Suppressor macrophage treated with lipopolysaccharide for 4 hours (primary cell): ENCODE results near the gene C20orf144.
"Not testable (repeated sequence)": the region's sequence is repeated elsewhere in the genome, so short reads cannot be mapped to it uniquely, and the experiment has no call there.

Experiments used
- DNase-seq: peaks from one replicate; pipeline ENCODE4 v3.0.0-alpha.2; 2020

Gene C20orf144

DNA sequence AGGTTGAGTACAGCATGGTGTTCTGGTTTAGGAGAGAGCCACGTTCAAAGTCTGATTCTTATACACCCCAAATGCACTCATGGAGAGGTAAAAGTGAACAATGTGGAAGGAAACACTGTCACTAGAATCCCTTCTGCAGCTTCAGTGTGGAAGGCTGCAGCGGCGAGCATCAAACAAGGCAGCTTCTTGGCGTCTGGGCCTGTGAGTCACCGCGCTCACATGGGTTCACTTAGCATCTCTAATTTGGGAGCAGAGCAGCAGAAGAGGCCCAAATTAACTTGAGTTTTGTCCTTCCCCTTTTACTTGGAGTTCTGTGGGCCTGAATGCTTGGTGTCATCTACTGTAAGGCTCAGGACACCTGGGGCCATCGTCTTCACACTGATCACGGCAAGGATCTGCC lies 35.0 kb downstream of the C20orf144 start:
- DNase-seq, result no peak

- not testable (repeated sequence) for DNase-seq
Observed at GRCh38 chr20:33698966-33699365, 36.8 kb downstream of the C20orf144 start.

DNA sequence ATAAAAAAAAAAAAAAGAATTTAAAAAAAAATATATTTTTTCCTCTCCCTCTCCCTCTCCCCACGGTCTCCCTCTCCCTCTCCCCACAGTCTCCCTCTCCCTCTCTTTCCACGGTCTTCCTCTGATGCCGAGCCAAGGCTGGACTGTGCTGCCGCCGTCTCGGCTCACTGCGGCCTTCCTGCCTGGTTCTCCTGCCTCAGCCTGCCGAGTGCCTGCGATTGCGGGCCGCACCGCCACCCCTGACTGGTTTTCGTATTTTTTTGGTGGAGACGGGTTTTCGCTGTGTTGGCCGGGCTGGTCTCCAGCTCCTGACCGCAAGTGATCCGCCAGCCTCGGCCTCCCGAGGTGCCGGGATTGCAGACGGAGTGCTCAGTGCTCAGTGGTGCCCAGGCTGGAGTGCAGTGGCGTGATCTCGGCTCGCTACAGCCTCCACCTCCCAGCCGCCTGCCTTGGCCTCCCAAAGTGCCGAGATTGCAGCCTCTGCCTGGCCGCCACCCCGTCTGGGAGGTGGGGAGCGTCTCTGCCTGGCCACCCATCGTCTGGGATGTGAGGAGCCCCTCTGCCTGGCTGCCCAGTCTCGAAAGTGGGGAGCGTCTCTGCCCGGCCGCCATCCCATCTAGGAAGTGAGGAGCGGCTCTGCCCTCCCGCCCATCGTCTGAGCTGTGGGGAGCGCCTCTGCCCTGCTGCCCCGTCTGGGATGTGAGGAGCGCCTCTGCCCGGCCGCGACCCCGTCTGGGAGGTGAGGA lies 38.7 kb downstream of the C20orf144 start:
- not testable (repeated sequence) for DNase-seq

DNA sequence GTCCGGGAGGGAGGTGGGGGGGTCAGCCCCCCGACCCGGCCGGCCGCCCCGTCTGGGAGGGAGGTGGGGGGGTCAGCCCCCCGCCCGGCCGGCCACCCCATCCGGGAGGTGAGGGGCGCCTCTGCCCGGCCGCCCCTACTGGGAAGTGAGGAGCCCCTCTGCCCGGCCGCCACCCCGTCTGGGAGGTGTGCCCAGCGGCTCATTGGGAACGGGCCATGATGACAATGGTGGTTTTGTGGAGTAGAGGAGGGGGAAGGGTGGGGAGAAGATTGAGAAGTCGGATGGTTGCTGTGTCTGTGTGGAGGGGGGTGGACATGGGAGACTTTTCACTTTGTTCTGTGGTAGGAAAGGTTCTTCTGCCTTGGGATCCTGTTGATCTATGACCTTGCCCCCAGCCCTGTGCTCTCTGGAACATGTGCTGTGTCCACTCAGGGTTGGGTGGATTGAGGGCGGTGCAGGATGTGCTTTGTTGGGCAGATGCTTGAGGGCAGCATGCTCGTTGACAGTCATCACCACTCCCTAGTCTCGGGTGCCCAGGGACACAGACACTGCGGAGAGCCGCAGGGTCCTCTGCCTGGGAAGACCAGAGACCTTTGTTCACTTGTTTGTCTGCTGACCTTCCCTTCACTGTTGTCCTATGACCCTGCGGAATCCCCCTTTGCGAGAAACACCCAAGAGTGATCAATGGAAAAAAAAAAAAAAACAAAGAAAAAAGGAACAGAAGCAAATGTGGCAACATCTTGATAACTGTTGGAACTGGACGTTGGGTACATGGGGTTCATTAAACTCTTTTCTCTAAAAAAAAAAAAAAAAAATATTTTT lies 39.7 kb downstream of the C20orf144 start:
- no peak for DNase-seq

GRCh38 chr20:33702861-33703260 lies 40.7 kb downstream of the C20orf144 start:
- DNase-seq, result no peak

- DNase-seq, result no peak
Observed at GRCh38 chr20:33703498-33704137, 41.5 kb downstream of the C20orf144 start.

DNA sequence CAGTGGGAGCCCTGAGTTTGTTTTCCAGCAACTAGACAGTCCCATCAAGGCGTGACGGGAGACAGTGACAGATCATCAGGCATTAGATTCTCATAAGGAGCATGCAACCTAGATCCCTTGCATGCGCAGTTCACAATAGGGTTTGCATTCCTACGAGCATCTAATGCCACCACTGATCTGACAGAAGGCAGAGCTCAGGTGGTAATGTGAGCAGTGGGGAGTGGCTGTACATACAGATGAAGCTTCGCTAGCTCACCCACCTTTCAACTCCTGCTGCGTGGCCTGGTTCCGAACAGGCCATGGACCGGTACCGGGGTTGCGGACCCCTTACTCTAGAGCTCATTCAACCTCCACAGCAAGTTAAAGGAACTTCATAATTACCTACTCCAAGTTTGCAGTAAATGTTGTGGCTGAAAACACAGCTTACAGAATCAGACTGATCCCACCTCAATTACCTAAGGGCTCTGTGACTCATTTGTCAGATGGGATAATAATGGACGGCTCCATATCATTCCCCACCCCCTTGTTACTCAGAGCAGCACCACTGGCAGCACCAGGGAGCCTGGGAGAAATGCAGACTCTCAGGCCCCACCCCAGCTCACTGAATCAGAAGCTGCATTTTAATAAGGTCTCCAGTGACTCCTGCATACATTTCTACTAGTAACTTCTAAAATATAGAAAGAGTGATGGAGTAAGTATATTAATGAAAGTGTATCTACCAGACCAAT lies 42.2 kb downstream of the C20orf144 start:
- DNase-seq, result no peak

- no peak for DNase-seq
Observed at GRCh38 chr20:33707668-33708067, 45.5 kb downstream of the C20orf144 start.

GRCh38 chr20:33709398-33709797 lies 47.3 kb downstream of the C20orf144 start:
- DNase-seq, result no peak

DNA sequence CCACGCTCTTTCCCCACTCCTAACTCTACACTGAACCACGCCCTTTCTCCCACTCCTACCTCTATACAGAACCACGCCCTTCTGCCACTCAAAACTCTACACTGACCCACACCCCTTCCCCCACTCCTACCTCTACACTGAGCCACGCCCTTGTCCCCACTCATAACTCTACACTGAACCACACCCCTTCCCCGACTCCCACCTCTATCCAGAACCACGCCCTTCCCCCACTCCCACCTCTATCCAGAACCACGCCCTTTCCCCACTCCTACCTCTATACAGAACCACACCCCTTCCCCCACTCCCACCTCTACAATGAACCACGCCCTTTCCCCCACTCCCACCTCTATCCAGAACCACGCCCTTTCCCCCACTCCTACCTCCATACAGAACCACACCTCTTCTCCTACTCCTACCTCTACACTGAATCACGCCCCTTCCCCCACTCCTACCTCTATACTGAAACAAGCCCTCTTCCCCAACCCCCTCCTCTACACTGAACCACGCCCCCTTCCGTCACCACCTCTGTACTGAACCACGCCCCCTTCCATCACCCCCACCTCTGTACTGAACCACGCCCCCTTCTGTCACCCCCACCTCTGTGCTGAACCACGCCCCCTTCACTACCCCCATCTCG lies 47.9 kb downstream of the C20orf144 start:
- no peak for DNase-seq

DNA sequence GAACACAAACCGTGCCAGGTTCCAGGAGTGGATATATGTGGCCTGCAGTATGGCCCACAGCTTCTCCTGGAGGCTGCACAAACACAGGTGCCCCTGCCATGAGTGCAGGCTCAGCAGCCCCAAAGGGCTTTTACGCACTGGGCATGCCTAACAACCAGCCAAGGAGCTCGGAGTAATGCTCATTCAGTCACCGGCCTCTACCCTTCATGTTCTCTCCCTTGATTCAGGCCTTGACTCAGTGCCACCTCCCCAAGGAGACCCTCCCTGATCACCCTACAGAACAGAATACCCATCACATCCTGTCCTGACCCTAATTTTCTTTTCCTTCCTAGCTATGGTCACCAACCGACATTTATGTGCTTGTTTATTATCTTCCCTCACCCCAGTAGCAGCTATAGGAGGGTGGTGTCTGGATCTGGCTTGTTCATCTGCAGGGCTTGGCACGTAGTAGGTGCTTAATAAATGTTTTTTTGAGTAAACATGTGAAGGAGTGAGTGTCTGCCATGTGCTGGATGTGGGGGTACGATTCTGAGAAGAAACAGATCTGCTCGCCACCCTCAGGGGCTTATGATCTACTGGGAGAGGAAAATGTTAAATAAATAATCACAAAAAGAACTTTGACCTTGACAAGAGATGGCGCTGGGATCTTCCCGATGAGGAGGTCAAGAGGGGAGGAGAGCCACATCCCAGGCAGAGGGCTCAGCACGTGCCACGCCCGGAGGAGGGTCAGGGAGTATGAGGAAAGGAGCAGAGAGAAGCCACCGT lies 48.7 kb downstream of the C20orf144 start:
- DNase-seq, result no peak

- DNase-seq, result no peak
Observed at GRCh38 chr20:33711446-33711738, 49.3 kb downstream of the C20orf144 start.
